A204.1 (cell line): ENCODE measurements around the gene SCYL2.

ENCODE experiments used
- FAIRE-seq: peaks from 2 replicates; lab custom pipeline; 2012; peaks lifted over from hg19 to GRCh38; lab: Jason Lieb, UNC

SCYL2 gene

GRCh38 chr12:100376161-100376560 lies 109.2 kb downstream of the SCYL2 start:
- FAIRE-seq = no peak

DNA sequence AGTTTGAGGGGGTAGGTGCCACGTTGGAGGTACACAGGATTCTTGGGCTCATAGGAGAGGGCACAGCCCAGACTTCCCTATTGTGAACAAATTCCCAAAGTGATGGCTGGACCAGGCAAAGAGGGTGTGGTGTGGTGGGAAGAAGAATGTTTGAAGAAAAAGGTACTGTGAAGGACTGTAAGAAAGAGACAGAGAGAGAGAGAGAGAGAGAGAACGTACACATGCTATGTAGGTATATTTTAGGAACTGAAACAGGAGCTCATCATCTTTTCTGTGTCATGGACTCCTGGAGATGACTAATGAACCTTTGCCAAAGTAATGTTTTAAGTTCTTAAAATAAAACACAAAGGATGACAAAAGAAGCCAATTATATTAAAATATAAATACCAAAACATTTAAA lies 114.4 kb downstream of the SCYL2 start:
- no peak for FAIRE-seq

DNA sequence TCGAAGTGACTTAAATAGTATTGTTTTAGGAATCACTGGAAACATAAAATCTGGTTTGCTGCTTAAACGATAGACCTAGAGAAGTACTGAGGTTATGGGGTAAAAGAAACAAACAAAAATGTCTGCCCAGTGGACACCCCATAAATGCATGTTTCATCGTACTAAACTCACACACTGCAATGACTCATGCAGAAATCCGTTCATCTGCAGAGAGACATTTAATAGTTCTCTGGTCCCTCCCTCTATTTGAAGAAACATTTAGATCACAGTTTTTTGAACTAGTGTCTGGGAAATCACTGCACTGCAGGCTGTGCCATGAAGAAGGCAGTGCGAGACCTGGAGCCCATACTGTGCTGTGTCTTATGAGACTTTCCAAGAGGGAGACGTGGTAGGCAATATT lies 115.4 kb downstream of the SCYL2 start:
- no peak for FAIRE-seq

- FAIRE-seq = no peak
Observed at GRCh38 chr12:100383586-100384558, 116.9 kb downstream of the SCYL2 start.

- FAIRE-seq = no peak
Observed at GRCh38 chr12:100384559-100384935, 117.6 kb downstream of the SCYL2 start.

DNA sequence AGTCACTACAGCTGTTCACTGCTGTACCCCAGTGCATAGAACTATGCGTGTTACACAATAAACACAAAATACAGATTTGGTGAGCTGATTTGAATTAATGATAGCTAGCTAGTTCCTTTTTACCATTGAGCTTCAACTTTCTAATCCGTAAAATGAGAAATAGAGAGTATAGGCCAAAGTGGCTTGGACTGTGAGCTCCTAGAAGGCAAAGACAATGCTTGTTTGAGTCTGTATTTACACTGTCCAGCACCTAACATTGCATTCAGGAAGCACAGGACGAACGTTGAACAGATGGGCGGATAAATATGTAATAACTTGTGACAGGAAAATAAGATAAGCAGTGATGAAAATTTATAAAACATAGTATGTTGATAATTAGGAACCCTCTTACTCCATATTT lies 121.4 kb downstream of the SCYL2 start:
- no peak for FAIRE-seq
